ENCODE data around the gene CKAP2L.
A peak's percentile ranks its signal among the peaks of the same experiment; 100 is the strongest.

CKAP2L gene

GRCh38 chr2:112690853-112691401 is 73.5 kb downstream of the CKAP2L start:
- TF ChIP-seq CTCF (IDR thresholded peaks at IDR 0.05; ENCODE audit: borderline replicate concordance, insufficient read depth, low read depth, low read length), result peak; percentile 70
- no peak overlapping the region for H3K4me3 ChIP-seq (ENCODE audit: low read depth, low read length)

- no peak for TF ChIP-seq CTCF (IDR thresholded peaks at IDR 0.05; ENCODE audit: borderline replicate concordance, insufficient read depth, low read depth, low read length)
These were observed 76.1 kb downstream of the CKAP2L start for GRCh38 chr2:112688086-112688880.

GRCh38 chr2:112687522-112687921 is 76.9 kb downstream of the CKAP2L start:
- TF ChIP-seq CTCF (IDR thresholded peaks at IDR 0.05; ENCODE audit: borderline replicate concordance, insufficient read depth, low read depth, low read length), result no peak
- H3K4me3 ChIP-seq (ENCODE audit: low read depth, low read length), result no peak overlapping the region

More at GRCh38 chr2:112688086-112688880, 76.1 kb downstream of the CKAP2L start:
- no peak overlapping the region for H3K4me3 ChIP-seq (ENCODE audit: low read depth, low read length)
